ENCODE measurements around the gene EYS.

EYS gene

GRCh38 chr6:64683682-64684081 is 1023.3 kb downstream of the EYS start:
- Histone ChIP-seq H3K27me3 (ENCODE audit: insufficient read depth, insufficient read length) (no peaks in the 10 kb centered on the region), H3K4me1 (ENCODE audit: insufficient read depth, insufficient read length) (no peaks in the 10 kb centered on the region), H3K9me3 (ENCODE audit: insufficient read depth, low read length) (no peaks in the 10 kb centered on the region; the same call in 1 of the 2 replicates), H3K36me3 (ENCODE audit: insufficient read depth, insufficient read length, low read length) (no peaks in the 10 kb centered on the region), H3K9ac (ENCODE audit: insufficient read length, low read depth) (no peak overlapping the region), H3K4me3 (ENCODE audit: insufficient read length, low read depth) (no peak overlapping the region)
- TF ChIP-seq YY1 (IDR thresholded peaks at IDR 0.05; ENCODE audit: insufficient read depth, insufficient read length) (no peak), SUZ12 (IDR thresholded peaks at IDR 0.05; ENCODE audit: extremely low read depth, insufficient read depth, insufficient read length) (no peak), ZNF274 (IDR thresholded peaks at IDR 0.05; ENCODE audit: low read depth, low read length) (no peak)
- DNase-seq (ENCODE audit: low read depth, low spot score): peak; percentile 1

GRCh38 chr6:64681416-64682160 is 1025.4 kb downstream of the EYS start:
- no peak overlapping the region for H3K9ac ChIP-seq (ENCODE audit: insufficient read length, low read depth)
- no peak overlapping the region for H3K4me3 ChIP-seq (ENCODE audit: insufficient read length, low read depth)
- H3K9me3 ChIP-seq (ENCODE audit: insufficient read depth, low read length): no peaks in the 10 kb centered on the region; the same call in 1 of the 2 replicates
- TF ChIP-seq SUZ12 (IDR thresholded peaks at IDR 0.05; ENCODE audit: extremely low read depth, insufficient read depth, insufficient read length) (no peak), ZNF274 (IDR thresholded peaks at IDR 0.05; ENCODE audit: low read depth, low read length) (no peak), YY1 (IDR thresholded peaks at IDR 0.05; ENCODE audit: insufficient read depth, insufficient read length) (no peak)
- no peaks in the 10 kb centered on the region for H3K27me3 ChIP-seq (ENCODE audit: insufficient read depth, insufficient read length)
- no peaks in the 10 kb centered on the region for H3K36me3 ChIP-seq (ENCODE audit: insufficient read depth, insufficient read length, low read length)
- H3K4me1 ChIP-seq (ENCODE audit: insufficient read depth, insufficient read length): no peaks in the 10 kb centered on the region
- no peak for DNase-seq (ENCODE audit: low read depth, low spot score)

GRCh38 chr6:64680446-64680845 is 1026.6 kb downstream of the EYS start:
- Histone ChIP-seq H3K4me1 (ENCODE audit: insufficient read depth, insufficient read length) (no peaks in the 10 kb centered on the region), H3K9me3 (ENCODE audit: insufficient read depth, low read length) (no peaks in the 10 kb centered on the region; the same call in 1 of the 2 replicates), H3K9ac (ENCODE audit: insufficient read length, low read depth) (no peak overlapping the region), H3K27me3 (ENCODE audit: insufficient read depth, insufficient read length) (no peaks in the 10 kb centered on the region), H3K36me3 (ENCODE audit: insufficient read depth, insufficient read length, low read length) (no peaks in the 10 kb centered on the region), H3K4me3 (ENCODE audit: insufficient read length, low read depth) (no peak overlapping the region)
- TF ChIP-seq SUZ12 (IDR thresholded peaks at IDR 0.05; ENCODE audit: extremely low read depth, insufficient read depth, insufficient read length) (no peak), ZNF274 (IDR thresholded peaks at IDR 0.05; ENCODE audit: low read depth, low read length) (no peak), YY1 (IDR thresholded peaks at IDR 0.05; ENCODE audit: insufficient read depth, insufficient read length) (no peak)
- no peak for DNase-seq (ENCODE audit: low read depth, low spot score)

- DNase-seq (ENCODE audit: low read depth, low spot score): no peak
- H3K27me3 ChIP-seq (ENCODE audit: insufficient read depth, insufficient read length): no peaks in the 10 kb centered on the region
- H3K9ac ChIP-seq (ENCODE audit: insufficient read length, low read depth): no peak overlapping the region
- TF ChIP-seq ZNF274 (IDR thresholded peaks at IDR 0.05; ENCODE audit: low read depth, low read length) (no peak), YY1 (IDR thresholded peaks at IDR 0.05; ENCODE audit: insufficient read depth, insufficient read length) (no peak), SUZ12 (IDR thresholded peaks at IDR 0.05; ENCODE audit: extremely low read depth, insufficient read depth, insufficient read length) (no peak)
- H3K9me3 ChIP-seq (ENCODE audit: insufficient read depth, low read length): no peaks in the 10 kb centered on the region; the same call in 1 of the 2 replicates
- H3K4me1 ChIP-seq (ENCODE audit: insufficient read depth, insufficient read length): no peaks in the 10 kb centered on the region
- no peak overlapping the region for H3K4me3 ChIP-seq (ENCODE audit: insufficient read length, low read depth)
- no peaks in the 10 kb centered on the region for H3K36me3 ChIP-seq (ENCODE audit: insufficient read depth, insufficient read length, low read length)
Observed at GRCh38 chr6:64679416-64679815, 1027.6 kb downstream of the EYS start.

- Histone ChIP-seq H3K36me3 (ENCODE audit: insufficient read depth, insufficient read length, low read length) (no peaks in the 10 kb centered on the region), H3K27me3 (ENCODE audit: insufficient read depth, insufficient read length) (no peaks in the 10 kb centered on the region)
Observed at GRCh38 chr6:64672651-64673050, 1034.4 kb downstream of the EYS start.

GRCh38 chr6:64672131-64672530 is 1034.9 kb downstream of the EYS start:
- Histone ChIP-seq H3K4me1 (ENCODE audit: insufficient read depth, insufficient read length) (no peaks in the 10 kb centered on the region), H3K27me3 (ENCODE audit: insufficient read depth, insufficient read length) (no peaks in the 10 kb centered on the region), H3K36me3 (ENCODE audit: insufficient read depth, insufficient read length, low read length) (no peaks in the 10 kb centered on the region), H3K9me3 (ENCODE audit: insufficient read depth, low read length) (no peaks in the 10 kb centered on the region), H3K4me3 (ENCODE audit: insufficient read length, low read depth) (no peak overlapping the region), H3K9ac (ENCODE audit: insufficient read length, low read depth) (no peak overlapping the region)
- TF ChIP-seq ZNF274 (IDR thresholded peaks at IDR 0.05; ENCODE audit: low read depth, low read length): no peak
- no peak for TF ChIP-seq SUZ12 (IDR thresholded peaks at IDR 0.05; ENCODE audit: extremely low read depth, insufficient read depth, insufficient read length)
- TF ChIP-seq YY1 (IDR thresholded peaks at IDR 0.05; ENCODE audit: insufficient read depth, insufficient read length): no peak
- no peak for DNase-seq (ENCODE audit: low read depth, low spot score)

More at GRCh38 chr6:64672651-64673050, 1034.4 kb downstream of the EYS start:
- DNase-seq (ENCODE audit: low read depth, low spot score): no peak
- Histone ChIP-seq H3K4me3 (ENCODE audit: insufficient read length, low read depth) (no peak overlapping the region), H3K4me1 (ENCODE audit: insufficient read depth, insufficient read length) (no peaks in the 10 kb centered on the region), H3K9ac (ENCODE audit: insufficient read length, low read depth) (no peak overlapping the region), H3K9me3 (ENCODE audit: insufficient read depth, low read length) (no peaks in the 10 kb centered on the region)
- TF ChIP-seq YY1 (IDR thresholded peaks at IDR 0.05; ENCODE audit: insufficient read depth, insufficient read length) (no peak), ZNF274 (IDR thresholded peaks at IDR 0.05; ENCODE audit: low read depth, low read length) (no peak), SUZ12 (IDR thresholded peaks at IDR 0.05; ENCODE audit: extremely low read depth, insufficient read depth, insufficient read length) (no peak)

- no peaks in the 10 kb centered on the region for H3K9me3 ChIP-seq (ENCODE audit: insufficient read depth, low read length)
- H3K4me3 ChIP-seq (ENCODE audit: insufficient read length, low read depth): no peak overlapping the region
- DNase-seq (ENCODE audit: low read depth, low spot score): no peak
- H3K4me1 ChIP-seq (ENCODE audit: insufficient read depth, insufficient read length): no peaks in the 10 kb centered on the region
- H3K9ac ChIP-seq (ENCODE audit: insufficient read length, low read depth): no peak overlapping the region
- H3K36me3 ChIP-seq (ENCODE audit: insufficient read depth, insufficient read length, low read length): no peaks in the 10 kb centered on the region
- no peaks in the 10 kb centered on the region for H3K27me3 ChIP-seq (ENCODE audit: insufficient read depth, insufficient read length)
- no peak for TF ChIP-seq ZNF274 (IDR thresholded peaks at IDR 0.05; ENCODE audit: low read depth, low read length)
- no peak for TF ChIP-seq YY1 (IDR thresholded peaks at IDR 0.05; ENCODE audit: insufficient read depth, insufficient read length)
- TF ChIP-seq SUZ12 (IDR thresholded peaks at IDR 0.05; ENCODE audit: extremely low read depth, insufficient read depth, insufficient read length): no peak
Observed at GRCh38 chr6:64665137-64665536, 1041.9 kb downstream of the EYS start.
